Measurements from ENCODE around the gene U2AF2.

Gene U2AF2

GRCh38 chr19:55650126-55650557 is 4.7 kb upstream of the U2AF2 start:
- no peak for TF ChIP-seq CTCF (IDR thresholded peaks at IDR 0.05; ENCODE audit: low read depth, low read length)
- DNase-seq (ENCODE audit: extremely low read depth, low read depth), result no peak

GRCh38 chr19:55650602-55651230 is 4.1 kb upstream of the U2AF2 start:
- DNase-seq (ENCODE audit: extremely low read depth, low read depth), result no peak
- TF ChIP-seq CTCF (IDR thresholded peaks at IDR 0.05; ENCODE audit: low read depth, low read length), result no peak

GRCh38 chr19:55651236-55651635 is 3.6 kb upstream of the U2AF2 start:
- DNase-seq (ENCODE audit: extremely low read depth, low read depth), result no peak
- TF ChIP-seq CTCF (IDR thresholded peaks at IDR 0.05; ENCODE audit: low read depth, low read length), result no peak

GRCh38 chr19:55652311-55653128 is 2.3 kb upstream of the U2AF2 start:
- no peak for DNase-seq (ENCODE audit: extremely low read depth, low read depth)
- no peak for TF ChIP-seq CTCF (IDR thresholded peaks at IDR 0.05; ENCODE audit: low read depth, low read length)

GRCh38 chr19:55653651-55654322 is 1.0 kb upstream of the U2AF2 start:
- peak; percentile 99 for DNase-seq (ENCODE audit: extremely low read depth, low read depth)
- TF ChIP-seq CTCF (IDR thresholded peaks at IDR 0.05; ENCODE audit: low read depth, low read length), result peak; percentile 100

GRCh38 chr19:55654323-55654867 is 440 bp upstream of the U2AF2 start:
- TF ChIP-seq CTCF (IDR thresholded peaks at IDR 0.05; ENCODE audit: low read depth, low read length), result no peak

More at GRCh38 chr19:55654323-55654867, 440 bp upstream of the U2AF2 start:
- DNase-seq (ENCODE audit: extremely low read depth, low read depth), result peak; percentile 98
